Activated effector memory CD4-positive, alpha-beta T cell treated with anti-CD3 and anti-CD28 coated beads, Interleukin-2, amount 50 U/mL, for 16 hours (primary cell): ENCODE results near the gene L1TD1.
"Not testable (repeated sequence)": the region's sequence is repeated elsewhere in the genome, so short reads cannot be mapped to it uniquely, and the experiment has no call there.

ENCODE experiments used
- DNase-seq: peaks from one replicate; pipeline ENCODE4 v3.0.0-alpha.2; 2020

The L1TD1 gene

GRCh38 chr1:62237950-62238374, 43.3 kb downstream of the L1TD1 start:
- DNase-seq = no peak

GRCh38 chr1:62238507-62238906, 43.9 kb downstream of the L1TD1 start:
- DNase-seq = no peak

- DNase-seq = not testable (repeated sequence)
Observed at GRCh38 chr1:62239652-62240403, 45.2 kb downstream of the L1TD1 start.

DNA sequence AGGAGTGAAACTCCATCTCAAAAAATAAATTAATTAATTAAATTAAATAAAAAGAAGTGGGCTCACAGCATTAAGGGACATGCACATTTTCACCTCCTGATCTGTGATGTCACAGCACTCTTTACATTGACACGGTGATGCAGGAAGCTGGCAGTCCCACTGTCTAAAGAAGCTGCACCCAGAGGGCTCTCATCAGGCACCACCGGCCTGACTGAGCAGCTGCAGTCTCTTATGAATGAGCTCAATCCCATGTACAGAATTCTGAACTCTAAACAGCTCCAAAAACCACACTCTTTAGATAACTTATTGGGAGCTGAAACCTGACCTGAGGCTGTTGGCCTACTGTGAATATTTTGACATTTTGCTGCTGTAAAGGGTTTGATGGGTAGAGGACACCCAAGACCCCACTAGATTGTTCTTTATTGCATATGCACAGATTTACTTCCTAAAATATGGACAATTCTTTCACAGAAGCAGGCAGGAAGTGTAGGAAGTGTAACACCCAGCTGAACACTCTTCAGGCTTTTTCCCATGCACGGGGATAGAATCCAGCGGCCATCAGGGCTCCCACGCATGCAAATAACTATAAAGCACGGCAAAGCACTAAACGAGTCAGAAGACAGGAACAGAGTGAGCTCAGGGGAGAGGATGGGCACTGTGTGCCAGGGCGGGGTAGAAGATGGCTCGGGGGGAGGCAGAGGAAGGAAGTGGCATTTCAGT, 46.2 kb downstream of the L1TD1 start:
- DNase-seq = no peak

- no peak for DNase-seq
Observed at GRCh38 chr1:62241371-62242131, 46.9 kb downstream of the L1TD1 start.

GRCh38 chr1:62244380-62244779, 49.7 kb downstream of the L1TD1 start:
- not testable (repeated sequence) for DNase-seq

- no peak for DNase-seq
Observed at GRCh38 chr1:62245201-62245600, 50.6 kb downstream of the L1TD1 start.

DNA sequence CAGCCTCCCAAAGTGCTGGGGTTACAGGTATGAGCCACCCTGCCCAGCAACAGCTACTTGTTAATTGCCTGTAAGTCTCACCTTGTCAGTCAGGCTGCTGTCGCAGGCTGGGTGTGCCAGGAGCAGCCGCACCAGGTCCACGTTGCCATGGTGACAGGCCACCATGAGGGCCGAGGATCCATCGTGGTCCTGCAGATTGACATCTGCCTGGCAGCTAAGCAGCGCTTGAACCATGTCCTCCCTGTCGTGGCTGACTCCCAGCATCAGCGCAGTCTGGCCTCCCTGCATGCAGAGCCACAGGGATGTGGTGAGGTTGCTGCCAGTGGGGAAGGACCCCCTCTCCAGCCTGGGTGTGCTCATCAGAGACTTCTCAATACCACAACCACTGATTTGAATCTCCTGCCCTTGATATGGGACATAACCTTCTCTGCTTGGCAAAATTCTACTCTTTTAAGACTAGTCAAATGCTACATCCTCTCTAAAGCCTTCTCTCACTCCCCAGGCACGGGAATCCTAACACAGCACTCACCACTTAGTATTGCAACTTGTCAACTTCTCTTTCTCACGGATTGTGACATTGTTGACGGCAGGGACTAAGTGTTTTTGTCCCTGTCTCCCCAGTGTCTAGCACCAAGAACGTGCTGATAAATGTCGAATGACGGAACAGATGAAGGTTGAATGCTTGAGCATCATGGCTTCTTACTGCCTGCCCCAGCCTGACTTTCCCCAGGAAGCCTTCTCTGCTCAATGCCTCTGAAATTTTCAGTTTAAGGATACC, 52.9 kb downstream of the L1TD1 start:
- DNase-seq = no peak

DNA sequence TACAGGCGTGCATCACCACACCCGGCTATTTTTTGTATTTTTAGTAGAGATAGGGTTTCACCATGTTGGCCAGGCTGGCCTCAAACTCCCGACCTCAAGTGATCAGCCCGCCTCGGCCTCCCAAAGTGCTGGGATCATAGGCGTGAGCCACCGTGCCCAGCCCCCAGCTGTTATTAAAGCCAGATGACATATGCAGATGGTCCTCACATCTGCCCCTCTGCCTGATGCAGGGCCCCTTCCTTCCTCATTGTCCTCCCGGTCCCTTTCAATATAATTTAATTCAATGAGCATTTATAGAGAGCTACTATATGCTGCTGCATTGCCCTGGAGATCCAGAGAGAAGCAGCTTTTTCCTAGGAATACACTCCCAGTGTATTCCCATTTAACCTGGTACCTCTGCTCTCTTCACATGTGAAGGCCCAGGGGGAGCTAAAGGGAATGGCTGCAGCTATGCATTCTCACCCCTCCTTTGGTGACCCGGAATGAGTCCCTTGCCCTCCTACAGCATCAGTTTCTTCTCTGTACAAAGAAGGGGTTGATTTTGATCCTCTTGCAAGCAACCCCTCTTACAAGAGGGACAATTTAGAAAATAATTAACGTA, 55.6 kb downstream of the L1TD1 start:
- DNase-seq = no peak

GRCh38 chr1:62259551-62259950, 64.9 kb downstream of the L1TD1 start:
- no peak for DNase-seq

- DNase-seq = no peak
Observed at GRCh38 chr1:62260688-62261087, 66.0 kb downstream of the L1TD1 start.
